Neuronal stem cell (in vitro differentiated cells): ENCODE measurements around the gene LDLRAD2.
"Not testable (repeated sequence)": the region's sequence is repeated elsewhere in the genome, so short reads cannot be mapped to it uniquely, and the experiment has no call there.

Experiments
- DNase-seq: peaks from one replicate; pipeline ENCODE4 v3.0.0-alpha.2; 2013; ENCODE audit warnings: low spot score
- H2AFZ ChIP-seq: one replicate; pipeline ENCODE4 v1.6.1; 2013; ENCODE audit warnings: mild to moderate bottlenecking, low read length, inconsistent platforms
- H2AK5ac ChIP-seq: 2 replicates; pipeline ENCODE4 v1.6.1; 2013; ENCODE audit warnings: low read depth, mild to moderate bottlenecking, inconsistent platforms, low read length, moderate library complexity, mixed read lengths
- H2BK120ac ChIP-seq: 2 replicates; pipeline ENCODE4 v1.6.1; 2013; ENCODE audit warnings: low read depth, mild to moderate bottlenecking, inconsistent platforms, low read length, moderate library complexity, mixed read lengths
- H2BK12ac ChIP-seq: one replicate; pipeline ENCODE4 v1.6.1; 2013; ENCODE audit warnings: low read length, inconsistent platforms
- H2BK15ac ChIP-seq: 2 replicates; pipeline ENCODE4 v1.6.1; 2013; ENCODE audit warnings: mild to moderate bottlenecking, low read length, inconsistent platforms, mixed read lengths
- H2BK5ac ChIP-seq: one replicate; pipeline ENCODE4 v1.6.1; 2013; ENCODE audit warnings: inconsistent platforms, mild to moderate bottlenecking, low read length, moderate library complexity
- H3K14ac ChIP-seq: one replicate; pipeline ENCODE4 v1.6.1; 2013; ENCODE audit warnings: low read length, inconsistent platforms
- H3K18ac ChIP-seq: 2 replicates; pipeline ENCODE4 v1.6.1; 2013; ENCODE audit warnings: low read length, inconsistent platforms
- H3K23ac ChIP-seq: 2 replicates; pipeline ENCODE4 v1.6.1; 2013; ENCODE audit warnings: low read depth, mild to moderate bottlenecking, mixed read lengths, low read length, inconsistent platforms; ENCODE audit not compliant: poor library complexity
- H3K27ac ChIP-seq: replicated peaks from 3 replicates; pipeline ENCODE4 v1.5.1; 2013; ENCODE audit warnings: low read length, inconsistent platforms
- H3K27me3 ChIP-seq, 3 experiments: 2 replicates each; pipeline ENCODE4 v1.6.1; 2013; ENCODE audit warnings: low read length in 3 of 3, mild to moderate bottlenecking in 2 of 3, inconsistent platforms in 1 of 3, low read depth in 1 of 3, mixed read lengths in 1 of 3, moderate library complexity in 1 of 3; ENCODE audit not compliant: control insufficient read depth in 3 of 3, insufficient read depth in 3 of 3
- H3K36me3 ChIP-seq, 2 donors: replicated peaks in 1 of 2; 2 replicates each; pipeline ENCODE4 v1.6.1; 2013; ENCODE audit warnings: low read length in 2 of 2; ENCODE audit not compliant: control insufficient read depth in 2 of 2, insufficient read depth in 2 of 2
- H3K4ac ChIP-seq: 2 replicates; pipeline ENCODE4 v1.6.1; 2013; ENCODE audit warnings: inconsistent platforms, mild to moderate bottlenecking, low read length, moderate library complexity
- H3K4me1 ChIP-seq, 2 donors: 1 replicate in 1 of 2; 2 replicates in 1 of 2; pipeline ENCODE4 v1.6.1; 2013; ENCODE audit warnings: low read length in 2 of 2, low read depth in 1 of 2; ENCODE audit not compliant: control insufficient read depth in 2 of 2, insufficient read depth in 1 of 2
- H3K4me2 ChIP-seq: one replicate; pipeline ENCODE4 v1.6.1; 2013; ENCODE audit warnings: mild to moderate bottlenecking, low read length, inconsistent platforms; ENCODE audit not compliant: insufficient read depth, poor library complexity, severe bottlenecking
- H3K4me3 ChIP-seq, 2 donors: 2 replicates each; pipeline ENCODE4 v1.5.1; 2013; ENCODE audit warnings: low read length in 2 of 2, mild to moderate bottlenecking in 2 of 2, inconsistent platforms in 1 of 2, moderate library complexity in 1 of 2
- H3K79me1 ChIP-seq: one replicate; pipeline ENCODE4 v1.6.1; 2013; ENCODE audit warnings: low read depth, mild to moderate bottlenecking, inconsistent platforms, low read length, moderate library complexity
- H3K9ac ChIP-seq: one replicate; pipeline ENCODE4 v1.6.1; 2013; ENCODE audit warnings: mild to moderate bottlenecking, low read depth, low read length, inconsistent platforms; ENCODE audit not compliant: poor library complexity
- H3K9me3 ChIP-seq, 2 donors: replicated peaks in 1 of 2; 2 replicates each; pipeline versions ENCODE3 to v1.6.1; 2013; ENCODE audit warnings: low read length in 2 of 2, mild to moderate bottlenecking in 2 of 2, inconsistent platforms in 1 of 2, low read depth in 1 of 2, mixed read lengths in 1 of 2, moderate library complexity in 1 of 2; ENCODE audit not compliant: control insufficient read depth in 2 of 2, insufficient read depth in 1 of 2
- H4K8ac ChIP-seq: one replicate; pipeline ENCODE4 v1.6.1; 2013; ENCODE audit warnings: low read depth, mild to moderate bottlenecking, inconsistent platforms, low read length, moderate library complexity
- H4K91ac ChIP-seq: one replicate; pipeline ENCODE4 v1.6.1; 2013; ENCODE audit warnings: low read length, low read depth, mild to moderate bottlenecking, inconsistent platforms; ENCODE audit not compliant: poor library complexity
- WGBS, 2 donors: extraction: QIAGEN DNeasy Blood & Tissue Kit; methylation state at CpG; one replicate each; pipeline ENCODE4 v1.1.7; 2013; ENCODE audit warnings: missing lambda C conversion rate in 2 of 2, mixed read lengths in 1 of 2; ENCODE audit not compliant: insufficient read length in 2 of 2, insufficient replicate concordance in 1 of 2; ENCODE audit errors: extremely low coverage in 2 of 2; 5-methylcytosine and 5-hydroxymethylcytosine counted together

LDLRAD2 gene

DNA sequence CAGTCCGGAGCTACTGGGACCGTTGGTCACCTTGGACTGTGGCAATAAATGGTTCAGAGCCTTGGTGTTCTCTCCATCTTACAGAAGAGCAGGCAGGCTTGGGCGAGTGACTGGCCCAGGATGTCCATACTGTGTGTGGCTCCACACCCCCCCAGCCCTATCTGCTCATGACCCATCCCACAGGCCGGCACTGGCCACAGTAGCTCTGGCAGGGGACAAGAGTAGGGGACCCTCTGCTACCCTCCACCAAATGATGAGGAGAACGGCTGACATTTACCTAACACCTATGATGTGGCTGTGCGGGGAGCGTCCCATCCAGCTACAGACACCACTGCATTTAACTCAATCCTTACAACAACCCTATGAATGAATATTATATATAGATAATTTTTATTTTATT, 13.3 kb downstream of the LDLRAD2 start:
- H4K8ac ChIP-seq = no peak overlapping the region

DNA sequence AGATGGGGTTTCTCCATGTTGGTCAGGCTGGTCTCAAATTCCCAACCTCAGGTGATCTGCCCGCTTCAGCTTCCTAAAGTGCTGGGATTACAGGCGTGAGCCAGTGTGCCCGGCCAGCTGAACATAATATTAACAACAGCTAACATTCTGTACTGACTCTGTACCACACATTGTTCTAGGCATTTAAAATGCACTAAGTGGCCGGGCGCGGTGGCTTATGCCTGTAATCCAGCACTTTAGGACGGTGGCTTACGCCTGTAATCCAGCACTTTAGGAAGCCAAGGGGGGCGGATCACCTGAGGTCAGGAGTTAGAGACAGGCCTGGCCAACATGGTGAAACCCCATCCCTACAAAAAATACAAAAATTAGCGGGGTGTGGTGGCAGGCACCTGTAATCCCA, 14.6 kb downstream of the LDLRAD2 start:
- not testable (repeated sequence) for H3K14ac ChIP-seq, DNase-seq, H3K9me3 ChIP-seq, H3K27ac ChIP-seq, H2BK12ac ChIP-seq, H3K4me2 ChIP-seq, H4K91ac ChIP-seq, H4K8ac ChIP-seq, H2BK5ac ChIP-seq, H3K4ac ChIP-seq, H3K18ac ChIP-seq, H3K4me3 ChIP-seq, H3K9ac ChIP-seq, H3K27me3 ChIP-seq, H2AK5ac ChIP-seq, H2BK15ac ChIP-seq, H2BK120ac ChIP-seq, H2AFZ ChIP-seq, H3K23ac ChIP-seq, H3K4me1 ChIP-seq
- WGBS, 2 donors = no CpG with 5 or more reads among the region's 10 CpGs
- Histone ChIP-seq H3K36me3 (peaks cover 39 to 69% of the 10 kb centered on the region in 2 donors), H3K79me1 (peaks cover 10% of the 10 kb centered on the region)

More for the DNA sequence above, 13.3 kb downstream of the LDLRAD2 start:
- Histone ChIP-seq H2BK5ac (no peak overlapping the region), H2BK12ac (no peak overlapping the region), H2BK120ac (no peak overlapping the region), H3K23ac (peak overlapping the region; percentile 43), H3K14ac (no peak overlapping the region), H2BK15ac (no peak overlapping the region), H3K4ac (no peak overlapping the region), H3K9me3 (no peaks in the 10 kb centered on the region), H3K36me3 (peaks cover 39 to 57% of the 10 kb centered on the region in 2 donors), H2AFZ (no peak overlapping the region), H3K27ac (no peak overlapping the region), H3K4me3 (no peak overlapping the region), H3K18ac (peak overlapping the region; percentile 28), H4K91ac (no peak overlapping the region), H3K79me1 (peaks cover 10% of the 10 kb centered on the region), H2AK5ac (no peak overlapping the region), H3K4me2 (no peak overlapping the region), H3K27me3 (no peaks in the 10 kb centered on the region), H3K9ac (no peak overlapping the region), H3K4me1 (no peaks in the 10 kb centered on the region)
- DNase-seq = no peak
- WGBS, 2 donors = no CpG with 5 or more reads among the region's 7 CpGs

DNA sequence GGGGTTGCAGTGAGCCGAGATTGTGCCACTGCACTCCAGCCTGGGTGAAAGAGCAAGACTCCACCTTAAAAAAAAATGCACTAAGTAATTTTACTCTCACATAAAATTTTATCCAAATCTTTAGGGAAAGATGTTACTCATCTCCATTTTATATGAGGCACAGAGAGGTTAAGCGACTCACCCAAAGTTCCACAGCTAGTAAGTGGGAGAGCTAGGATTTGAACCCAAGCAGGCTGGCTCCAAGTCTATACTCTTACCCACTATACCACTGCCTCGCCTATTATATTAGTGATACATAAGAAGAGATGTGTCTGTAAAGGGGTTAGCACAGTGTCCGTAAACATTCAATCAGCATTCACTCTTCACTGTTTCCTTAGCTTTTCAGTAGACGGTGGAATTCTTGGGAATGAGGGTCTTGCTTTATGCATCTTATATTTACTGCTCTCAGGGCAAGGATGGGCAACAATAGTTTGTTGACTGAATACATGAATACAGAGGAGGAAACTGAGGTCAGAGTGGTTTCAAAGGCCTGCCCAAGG, 15.1 kb downstream of the LDLRAD2 start:
- Histone ChIP-seq H3K14ac (no peak overlapping the region), H2BK15ac (no peak overlapping the region), H2AK5ac (peak overlapping the region; percentile 26), H3K18ac (no peak overlapping the region), H3K79me1 (peaks cover 10% of the 10 kb centered on the region), H3K23ac (no peak overlapping the region), H3K4me2 (no peak overlapping the region), H2BK120ac (no peak overlapping the region), H2BK12ac (no peak overlapping the region), H3K36me3 (peaks cover 44 to 74% of the 10 kb centered on the region in 2 donors), H3K27me3 (no peaks in the 10 kb centered on the region), H3K4me3 (no peak overlapping the region), H3K4me1 (no peaks in the 10 kb centered on the region), H3K4ac (no peak overlapping the region), H4K91ac (no peak overlapping the region), H3K27ac (no peak overlapping the region), H2BK5ac (no peak overlapping the region), H2AFZ (no peak overlapping the region), H4K8ac (no peak overlapping the region), H3K9ac (no peak overlapping the region), H3K9me3 (no peaks in the 10 kb centered on the region)
- no peak for DNase-seq
- no CpG with 5 or more reads among the region's 5 CpGs for WGBS, 2 donors

DNA sequence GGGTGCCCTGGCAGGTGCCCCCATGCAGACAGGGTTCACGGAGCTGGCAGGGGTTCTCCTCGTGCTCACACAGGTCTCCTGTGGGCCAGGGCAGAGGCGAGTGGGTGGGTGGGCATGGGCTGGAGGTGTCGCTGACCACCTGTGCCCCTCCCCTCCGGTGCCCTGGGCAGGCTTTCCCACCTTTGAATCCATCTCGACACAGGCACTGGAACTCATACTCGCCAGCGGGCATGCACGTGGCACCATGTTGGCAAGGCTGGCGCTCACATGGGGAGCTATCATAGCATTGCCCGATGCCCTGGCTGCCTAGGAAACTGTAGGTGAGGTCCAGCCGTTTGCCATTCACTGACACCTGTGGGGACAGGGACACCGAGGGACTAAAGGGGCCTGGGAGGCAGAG, 16.0 kb downstream of the LDLRAD2 start:
- Histone ChIP-seq H3K18ac (no peak overlapping the region), H3K4ac (no peak overlapping the region), H3K9ac (no peak overlapping the region), H2BK120ac (no peak overlapping the region), H4K8ac (no peak overlapping the region), H3K14ac (no peak overlapping the region), H3K79me1 (peaks cover 10% of the 10 kb centered on the region), H3K36me3 (peaks cover 50 to 77% of the 10 kb centered on the region in 2 donors), H4K91ac (no peak overlapping the region), H3K27ac (no peak overlapping the region), H2BK5ac (no peak overlapping the region), H3K4me2 (no peak overlapping the region), H2BK12ac (no peak overlapping the region), H3K4me1 (no peaks in the 10 kb centered on the region), H3K23ac (no peak overlapping the region), H3K4me3 (peak overlapping the region in 1 of 2 donors; percentile 19), H2BK15ac (no peak overlapping the region), H2AK5ac (no peak overlapping the region), H3K27me3 (no peaks in the 10 kb centered on the region), H3K9me3 (peaks cover 0 to 2% of the 10 kb centered on the region in 2 donors), H2AFZ (no peak overlapping the region)
- no CpG with 5 or more reads among the region's 13 CpGs for WGBS, 2 donors
- DNase-seq = no peak
